ENCODE results near the gene IGF2BP2.

DNA sequence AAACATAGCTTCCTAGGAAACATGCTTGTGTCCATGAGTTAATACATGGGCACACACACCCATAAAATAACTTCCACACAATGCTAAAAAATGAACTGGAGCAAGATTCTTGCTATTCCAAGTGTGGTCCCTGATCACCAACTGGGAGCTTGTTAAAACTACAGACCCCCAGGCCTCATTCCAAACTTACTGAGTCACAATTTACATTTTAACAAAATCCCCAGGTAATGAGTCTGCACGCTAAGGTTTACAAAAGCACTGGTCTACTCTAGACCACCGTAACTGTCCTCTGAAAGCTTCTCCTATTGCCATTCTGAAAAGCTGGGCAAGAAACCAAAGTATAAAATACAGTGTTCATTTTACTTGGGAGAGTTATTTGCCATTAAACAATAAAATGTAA lies 45.4 kb downstream of the IGF2BP2 start:
- TF ChIP-seq CHD2 (IDR thresholded peaks at IDR 0.05; ENCODE audit: low read length) (no peak), EZH2 (IDR thresholded peaks at IDR 0.05; ENCODE audit: low read depth, low read length, severe bottlenecking) (no peak), CTCF (IDR thresholded peaks at IDR 0.05; ENCODE audit: control extremely low read depth in 1 of 3, insufficient read depth in 1 of 3, low read depth in 1 of 3, low read length in 3 of 3) (no peak), GTF2F1 (IDR thresholded peaks at IDR 0.05; ENCODE audit: borderline replicate concordance, low read depth, low read length) (no peak), ATF2 (IDR thresholded peaks at IDR 0.05; ENCODE audit: low read length) (no peak), POLR2A (IDR thresholded peaks at IDR 0.05; ENCODE audit: control extremely low read depth in 1 of 2, low read depth in 2 of 2, low read length in 2 of 2) (no peak), POLR2AphosphoS5 (IDR thresholded peaks at IDR 0.05; ENCODE audit: low read depth, low read length) (no peak), SIN3A (conservative IDR thresholded peaks at IDR 0.05 in 1 of 2, IDR thresholded peaks at IDR 0.05 in 1 of 2; ENCODE audit: low read depth in 1 of 2, low read length in 2 of 2) (no peak), POU5F1 (IDR thresholded peaks at IDR 0.05; ENCODE audit: low read depth, low read length) (no peak), ZNF274 (IDR thresholded peaks at IDR 0.05; ENCODE audit: borderline replicate concordance, extremely low read depth, low read length) (no peak), MAX (IDR thresholded peaks at IDR 0.05) (no peak), CEBPB (IDR thresholded peaks at IDR 0.05; ENCODE audit: low read depth, low read length) (no peak)
- TF ChIP-seq, protein P1, sequence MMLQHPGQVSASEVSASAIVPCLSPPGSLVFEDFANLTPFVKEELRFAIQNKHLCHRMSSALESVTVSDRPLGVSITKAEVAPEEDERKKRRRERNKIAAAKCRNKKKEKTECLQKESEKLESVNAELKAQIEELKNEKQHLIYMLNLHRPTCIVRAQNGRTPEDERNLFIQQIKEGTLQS (IDR thresholded peaks at IDR 0.05; ENCODE audit: insufficient read depth, low read depth, low read length): no peak

Measured in H1 (cell line).